GM21390 (cell line): ENCODE data around the gene SRPK3.

Source experiments
- ATAC-seq: cut with Tn5 transposase; IDR thresholded peaks from one replicate; pipeline ENCODE4 v1.9.1; 2021; ENCODE audit not compliant: unreplicated experiment

SRPK3 gene

GRCh38 chrX:153829799-153830639 is 49.2 kb downstream of the SRPK3 start, which contains the start of gene PDZD4:
Gene PDZD4 (minus strand): TSS chrX:153830544. CDS start chrX:153830298, 246 bp downstream.
- no peak for ATAC-seq

- ATAC-seq: no peak
These were observed 50.0 kb downstream of the SRPK3 start for GRCh38 chrX:153830640-153831428.

- no peak for ATAC-seq
These were observed 50.7 kb downstream of the SRPK3 start for GRCh38 chrX:153831429-153832150.

GRCh38 chrX:153832728-153833127 is 51.9 kb downstream of the SRPK3 start:
- no peak for ATAC-seq
